DND-41 (cell line): ENCODE data around the gene FOXK2.
"Not testable (repeated sequence)": the region's sequence is repeated elsewhere in the genome, so short reads cannot be mapped to it uniquely, and the experiment has no call there.

Experiments used
- EZH2 ChIP-seq: IDR thresholded peaks from 3 replicates; pipeline ENCODE4 v1.6.1; 2012; ENCODE audit warnings: borderline replicate concordance, low read depth, mild to moderate bottlenecking, moderate library complexity, low read length, inconsistent platforms; ENCODE audit not compliant: severe bottlenecking
- TF ChIP-seq, protein P1 (sequence below): IDR thresholded peaks from 2 replicates; pipeline ENCODE4 v1.5.1; 2012; ENCODE audit warnings: borderline replicate concordance, low read length, moderate library complexity, mild to moderate bottlenecking; ENCODE audit not compliant: poor library complexity, severe bottlenecking; ENCODE audit errors: extremely low read depth

DNA sequence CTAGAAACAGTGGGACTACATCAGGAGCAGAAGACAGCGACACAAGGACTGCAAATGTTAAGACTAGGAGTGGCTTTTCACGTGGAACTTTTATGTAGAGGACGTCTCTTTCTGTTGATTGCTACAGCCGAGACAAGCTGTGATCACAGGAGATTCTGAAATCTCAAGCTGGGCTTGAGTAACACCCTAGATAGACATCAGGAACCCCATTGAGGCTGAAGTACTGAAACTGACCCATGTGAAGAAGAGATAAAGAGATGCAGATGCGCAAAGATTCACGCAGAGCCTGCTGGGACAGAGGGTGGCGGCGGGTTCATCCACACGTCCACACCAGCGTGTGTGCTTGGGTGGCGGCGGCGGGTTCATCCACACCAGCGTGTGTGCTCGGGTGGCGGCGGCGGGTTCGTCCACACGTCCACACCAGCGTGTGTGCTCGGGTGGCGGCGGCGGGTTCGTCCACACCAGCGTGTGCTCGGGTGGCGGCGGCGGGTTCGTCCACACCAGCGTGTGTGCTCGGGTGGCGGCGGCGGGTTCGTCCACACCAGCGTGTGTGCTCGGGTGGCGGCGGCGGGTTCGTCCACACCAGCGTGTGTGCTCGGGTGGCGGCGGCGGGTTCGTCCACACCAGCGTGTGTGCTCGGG lies 56.2 kb downstream of the FOXK2 start:
- TF ChIP-seq, protein P1, sequence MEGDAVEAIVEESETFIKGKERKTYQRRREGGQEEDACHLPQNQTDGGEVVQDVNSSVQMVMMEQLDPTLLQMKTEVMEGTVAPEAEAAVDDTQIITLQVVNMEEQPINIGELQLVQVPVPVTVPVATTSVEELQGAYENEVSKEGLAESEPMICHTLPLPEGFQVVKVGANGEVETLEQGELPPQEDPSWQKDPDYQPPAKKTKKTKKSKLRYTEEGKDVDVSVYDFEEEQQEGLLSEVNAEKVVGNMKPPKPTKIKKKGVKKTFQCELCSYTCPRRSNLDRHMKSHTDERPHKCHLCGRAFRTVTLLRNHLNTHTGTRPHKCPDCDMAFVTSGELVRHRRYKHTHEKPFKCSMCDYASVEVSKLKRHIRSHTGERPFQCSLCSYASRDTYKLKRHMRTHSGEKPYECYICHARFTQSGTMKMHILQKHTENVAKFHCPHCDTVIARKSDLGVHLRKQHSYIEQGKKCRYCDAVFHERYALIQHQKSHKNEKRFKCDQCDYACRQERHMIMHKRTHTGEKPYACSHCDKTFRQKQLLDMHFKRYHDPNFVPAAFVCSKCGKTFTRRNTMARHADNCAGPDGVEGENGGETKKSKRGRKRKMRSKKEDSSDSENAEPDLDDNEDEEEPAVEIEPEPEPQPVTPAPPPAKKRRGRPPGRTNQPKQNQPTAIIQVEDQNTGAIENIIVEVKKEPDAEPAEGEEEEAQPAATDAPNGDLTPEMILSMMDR = not testable (repeated sequence)
- not testable (repeated sequence) for TF ChIP-seq EZH2
